ENCODE measurements around the gene LDLRAD4.

LDLRAD4 gene

DNA sequence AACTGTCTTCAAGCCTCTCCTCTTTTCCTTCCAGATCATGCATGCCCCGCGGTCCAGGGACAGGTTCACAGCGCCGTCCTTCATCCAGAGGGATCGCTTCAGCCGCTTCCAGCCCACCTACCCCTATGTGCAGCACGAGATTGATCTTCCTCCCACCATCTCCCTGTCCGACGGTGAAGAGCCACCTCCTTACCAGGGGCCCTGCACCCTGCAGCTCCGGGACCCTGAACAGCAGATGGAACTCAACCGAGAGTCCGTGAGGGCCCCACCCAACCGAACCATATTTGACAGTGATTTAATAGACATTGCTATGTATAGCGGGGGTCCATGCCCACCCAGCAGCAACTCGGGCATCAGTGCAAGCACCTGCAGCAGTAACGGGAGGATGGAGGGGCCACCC, 426.5 kb downstream of the LDLRAD4 start:
- no peaks in the 10 kb centered on the region for H3K9me3 ChIP-seq
- H3K4me3 ChIP-seq, result no peak overlapping the region
- no peak for DNase-seq
- intact Hi-C loops (cut with DNase I; ENCODE audit: low total_unique reads), result no loop called here
- TF ChIP-seq, protein P1, sequence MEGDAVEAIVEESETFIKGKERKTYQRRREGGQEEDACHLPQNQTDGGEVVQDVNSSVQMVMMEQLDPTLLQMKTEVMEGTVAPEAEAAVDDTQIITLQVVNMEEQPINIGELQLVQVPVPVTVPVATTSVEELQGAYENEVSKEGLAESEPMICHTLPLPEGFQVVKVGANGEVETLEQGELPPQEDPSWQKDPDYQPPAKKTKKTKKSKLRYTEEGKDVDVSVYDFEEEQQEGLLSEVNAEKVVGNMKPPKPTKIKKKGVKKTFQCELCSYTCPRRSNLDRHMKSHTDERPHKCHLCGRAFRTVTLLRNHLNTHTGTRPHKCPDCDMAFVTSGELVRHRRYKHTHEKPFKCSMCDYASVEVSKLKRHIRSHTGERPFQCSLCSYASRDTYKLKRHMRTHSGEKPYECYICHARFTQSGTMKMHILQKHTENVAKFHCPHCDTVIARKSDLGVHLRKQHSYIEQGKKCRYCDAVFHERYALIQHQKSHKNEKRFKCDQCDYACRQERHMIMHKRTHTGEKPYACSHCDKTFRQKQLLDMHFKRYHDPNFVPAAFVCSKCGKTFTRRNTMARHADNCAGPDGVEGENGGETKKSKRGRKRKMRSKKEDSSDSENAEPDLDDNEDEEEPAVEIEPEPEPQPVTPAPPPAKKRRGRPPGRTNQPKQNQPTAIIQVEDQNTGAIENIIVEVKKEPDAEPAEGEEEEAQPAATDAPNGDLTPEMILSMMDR (IDR thresholded peaks at IDR 0.05), result no peak
- H3K4me1 ChIP-seq, result peaks cover 0 to 14% (median 3%) of the 10 kb centered on the region in 4 donors
- H3K27me3 ChIP-seq, result no peaks in the 10 kb centered on the region
- no peak overlapping the region for H3K27ac ChIP-seq
- H3K36me3 ChIP-seq, result peaks cover 8 to 33% (median 24%) of the 10 kb centered on the region in 3 donors

DNA sequence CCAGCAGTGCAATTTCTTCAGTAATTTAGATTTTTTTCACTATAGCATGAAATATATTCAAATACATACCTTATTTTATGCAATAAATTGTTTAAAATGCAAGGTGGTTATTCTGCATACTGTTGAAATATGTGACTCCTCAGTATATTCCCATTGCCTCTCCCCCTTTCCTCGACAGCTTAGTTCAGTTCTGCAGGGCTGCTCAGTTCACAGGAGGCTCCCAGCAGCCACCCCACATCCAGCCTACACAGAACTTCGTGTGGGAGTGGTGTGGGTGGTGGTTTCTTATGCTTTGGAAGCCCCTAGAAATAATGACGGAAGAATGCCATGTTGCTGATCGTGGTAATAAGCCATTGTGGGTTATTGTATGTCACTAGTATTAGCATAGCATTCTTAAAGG, 428.1 kb downstream of the LDLRAD4 start:
- Histone ChIP-seq H3K36me3 (peaks cover 8 to 33% (median 24%) of the 10 kb centered on the region in 3 donors), H3K4me3 (no peak overlapping the region)

DNA sequence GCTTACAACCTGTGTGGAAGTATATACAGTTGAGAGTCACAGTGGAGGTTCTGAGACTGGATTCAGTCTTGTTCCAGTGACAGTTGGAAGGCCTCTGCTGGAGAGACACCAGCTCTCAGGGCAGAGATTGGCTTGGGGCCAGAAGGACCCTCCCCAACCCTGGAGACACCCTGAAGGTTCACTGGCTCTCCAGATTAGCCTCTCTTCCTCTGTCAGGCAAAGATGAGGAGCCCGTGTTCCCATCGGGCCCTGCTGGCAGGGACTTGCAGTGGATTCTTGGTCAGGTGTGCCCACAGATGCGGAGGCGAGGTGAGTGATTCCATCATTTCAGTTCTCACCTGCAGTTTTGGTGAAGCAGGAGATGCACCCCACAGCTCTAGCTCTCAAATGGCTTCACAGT, 429.2 kb downstream of the LDLRAD4 start:
- peaks cover 8 to 33% (median 24%) of the 10 kb centered on the region in 3 donors for H3K36me3 ChIP-seq
- H3K4me3 ChIP-seq, result no peak overlapping the region
- H3K27me3 ChIP-seq, result no peaks in the 10 kb centered on the region
- H3K27ac ChIP-seq, result no peak overlapping the region
- H3K9me3 ChIP-seq, result no peaks in the 10 kb centered on the region
- H3K4me1 ChIP-seq, result peaks cover 0 to 7% (median 0%) of the 10 kb centered on the region in 4 donors
- DNase-seq, result no peak
- TF ChIP-seq, protein P1 (IDR thresholded peaks at IDR 0.05), result no peak
- intact Hi-C loops (cut with DNase I; ENCODE audit: low total_unique reads), result no loop called here

More for the DNA sequence above, 428.1 kb downstream of the LDLRAD4 start:
- Histone ChIP-seq H3K27ac (no peak overlapping the region), H3K9me3 (no peaks in the 10 kb centered on the region), H3K27me3 (no peaks in the 10 kb centered on the region), H3K4me1 (peaks cover 0 to 10% (median under 1%) of the 10 kb centered on the region in 4 donors)
- TF ChIP-seq, protein P1 (IDR thresholded peaks at IDR 0.05), result no peak
- intact Hi-C loops (cut with DNase I; ENCODE audit: low total_unique reads), result no loop called here
- no peak for DNase-seq

DNA sequence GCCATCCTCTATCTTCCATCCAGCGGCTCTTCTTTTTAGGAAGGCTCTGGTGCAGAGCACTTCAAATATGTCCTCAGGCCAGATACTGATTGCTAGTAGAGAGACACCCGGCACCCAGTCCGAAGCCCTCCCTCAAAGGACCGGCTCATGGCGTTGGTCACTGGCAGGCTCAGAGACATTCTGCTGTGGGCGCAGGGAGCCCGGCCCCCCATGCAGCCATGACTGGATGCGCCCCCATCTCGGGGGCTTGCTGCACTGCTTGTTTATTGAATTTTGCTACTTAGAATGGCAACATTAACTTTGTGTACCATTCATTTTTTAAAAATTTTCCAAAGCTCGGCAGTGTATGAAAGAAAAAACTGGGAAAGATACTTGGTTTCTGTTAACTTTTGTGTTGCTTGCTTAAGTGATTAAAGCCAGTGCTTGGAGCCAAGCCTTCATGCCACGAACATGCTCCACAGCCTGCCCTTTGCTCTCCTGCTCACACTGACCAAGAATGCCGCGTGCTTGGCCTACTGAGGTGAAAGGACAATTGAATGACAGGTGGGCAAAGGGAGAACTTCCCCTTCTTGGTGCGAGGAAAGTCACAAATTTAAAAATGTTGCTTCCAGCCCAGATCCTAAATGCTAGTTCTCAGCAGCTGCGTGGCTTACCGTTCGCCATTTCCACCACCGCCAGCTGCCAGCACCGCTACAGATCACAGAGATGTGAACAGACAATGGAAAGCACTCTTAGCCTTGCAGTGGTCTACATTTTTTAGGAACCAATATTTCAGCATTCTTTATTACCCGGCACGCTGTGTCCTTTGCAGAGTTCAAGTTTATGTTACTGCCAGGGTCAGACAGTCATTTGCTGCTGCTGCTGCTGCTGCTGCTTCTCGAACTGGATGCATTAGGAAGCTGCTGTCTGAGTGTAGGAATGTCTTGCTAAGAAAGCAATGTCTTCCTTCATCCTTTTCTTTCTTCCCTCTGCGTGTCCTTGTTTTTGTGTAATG, 431.1 kb downstream of the LDLRAD4 start:
- no peaks in the 10 kb centered on the region for H3K9me3 ChIP-seq
- TF ChIP-seq, protein P1 (IDR thresholded peaks at IDR 0.05), result no peak
- H3K36me3 ChIP-seq, result peaks cover 8 to 33% (median 24%) of the 10 kb centered on the region in 3 donors
- intact Hi-C loops (cut with DNase I; ENCODE audit: low total_unique reads), result loop anchor here (1.0 kb wide), 1 partner anchor 14 kb away; no protein-coding TSS in a partner anchor
- no peaks in the 10 kb centered on the region for H3K27me3 ChIP-seq
- peaks cover 0 to 8% (median 0%) of the 10 kb centered on the region in 4 donors for H3K4me1 ChIP-seq
- no peak for DNase-seq
- H3K4me3 ChIP-seq, result no peak overlapping the region
- H3K27ac ChIP-seq, result no peak overlapping the region

DNA sequence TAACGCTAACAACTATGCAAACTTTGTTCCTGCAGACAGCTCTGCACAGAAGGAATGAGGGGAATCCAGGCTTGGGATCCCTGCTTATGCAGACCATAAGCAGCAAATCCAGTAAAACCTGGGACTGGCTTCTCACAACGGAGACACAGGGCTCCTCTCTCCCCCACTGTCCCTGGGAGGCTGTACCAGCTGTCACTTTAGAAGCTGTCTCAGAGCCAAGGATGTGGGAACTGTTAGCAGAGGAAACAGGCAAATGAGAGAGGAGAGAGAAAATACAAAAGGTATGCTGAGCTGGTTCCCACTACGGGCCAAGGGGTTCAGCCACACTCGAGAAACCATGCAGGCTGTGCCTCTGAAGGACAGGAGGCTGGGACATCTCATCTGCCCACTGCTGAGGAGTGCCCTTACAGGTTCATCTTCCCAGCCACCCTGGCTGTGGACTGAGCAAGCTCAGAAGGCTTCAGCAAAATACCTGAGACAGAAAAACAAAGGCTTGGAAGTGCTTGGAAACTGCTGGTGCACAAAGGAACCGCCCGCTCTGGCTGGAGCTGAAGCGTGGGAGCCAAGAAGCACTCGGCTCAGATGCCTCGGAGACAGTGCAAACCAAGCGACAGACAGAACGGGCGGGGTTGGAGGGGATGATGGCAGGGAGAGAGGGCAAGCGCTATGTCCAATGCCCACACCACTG, 435.3 kb downstream of the LDLRAD4 start:
- H3K4me3 ChIP-seq, result no peak overlapping the region
- intact Hi-C loops (cut with DNase I; ENCODE audit: low total_unique reads), result no loop called here
- no peaks in the 10 kb centered on the region for H3K27me3 ChIP-seq
- TF ChIP-seq, protein P1 (IDR thresholded peaks at IDR 0.05), result no peak
- H3K27ac ChIP-seq, result no peak overlapping the region
- H3K36me3 ChIP-seq, result peaks cover 0 to 4% (median 0%) of the 10 kb centered on the region in 3 donors
- DNase-seq, result no peak
- peaks cover 0 to 8% (median 0%) of the 10 kb centered on the region in 4 donors for H3K4me1 ChIP-seq
- no peaks in the 10 kb centered on the region for H3K9me3 ChIP-seq

All from tibial artery (tissue), 4 donors.